Measurements from ENCODE around the gene CEACAM19.
A peak's percentile ranks its signal among the peaks of the same experiment; 100 is the strongest.
"Not testable (repeated sequence)": the region's sequence is repeated elsewhere in the genome, so short reads cannot be mapped to it uniquely, and the experiment has no call there.

The CEACAM19 gene

GRCh38 chr19:44703336-44704078 is 32.2 kb downstream of the CEACAM19 start:
- DNase-seq = no peak

- no peak for DNase-seq
Observed at GRCh38 chr19:44704982-44705381, 33.7 kb downstream of the CEACAM19 start.

DNA sequence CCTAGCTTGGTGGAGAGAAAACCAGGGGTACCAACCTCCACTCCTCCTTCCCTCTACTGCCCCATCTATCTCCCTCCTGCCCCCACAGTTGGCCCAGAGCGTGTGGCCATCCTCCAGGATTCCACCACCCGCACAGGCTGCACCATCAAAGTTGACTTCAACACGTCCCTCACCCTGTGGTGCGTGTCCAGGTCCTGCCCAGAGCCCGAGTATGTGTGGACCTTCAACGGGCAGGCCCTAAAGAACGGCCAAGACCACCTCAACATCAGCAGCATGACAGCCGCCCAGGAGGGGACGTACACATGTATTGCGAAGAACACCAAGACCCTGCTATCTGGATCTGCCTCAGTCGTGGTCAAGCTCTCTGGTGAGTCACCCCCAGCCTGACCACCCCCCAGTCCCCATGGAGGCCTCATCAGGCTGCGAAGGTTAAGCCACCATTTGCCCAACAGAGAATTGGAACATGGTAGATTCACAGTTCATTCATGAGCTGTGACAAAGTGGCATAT is 34.3 kb downstream of the CEACAM19 start:
- DNase-seq = no peak

DNA sequence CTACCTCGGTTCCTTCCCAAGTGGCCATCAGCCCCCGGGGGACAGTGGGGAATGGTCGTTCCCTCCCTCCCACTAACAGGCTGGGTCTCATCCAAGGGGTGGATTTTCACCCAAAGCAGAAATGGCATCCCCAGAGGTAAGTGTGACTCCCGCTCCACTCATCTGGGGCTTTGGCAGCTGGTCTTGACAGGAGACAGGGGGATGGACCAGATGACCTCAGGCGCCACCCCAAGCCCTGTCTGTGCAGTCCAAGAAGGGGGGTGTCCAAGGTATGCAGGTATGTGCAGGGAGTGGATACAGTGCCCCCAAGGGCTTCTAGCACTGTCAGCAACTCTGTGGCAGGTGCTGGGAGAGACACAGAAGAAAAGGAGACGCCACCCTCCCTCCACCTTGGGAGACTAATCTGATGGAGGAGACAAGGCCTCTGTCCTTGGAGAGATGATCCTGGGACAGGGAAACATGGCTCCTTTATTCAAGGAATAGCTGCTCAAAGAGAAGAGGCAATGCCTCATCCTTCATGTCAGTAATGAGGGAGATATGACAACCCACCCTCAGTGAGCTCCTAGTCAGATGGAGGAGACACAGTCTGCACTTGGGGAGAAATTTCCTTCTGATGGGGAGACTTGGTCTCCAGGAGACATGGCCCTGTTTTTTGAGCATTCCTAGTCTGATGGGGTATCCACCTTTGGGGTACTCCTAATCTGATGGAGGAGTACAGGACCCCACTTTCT is 35.4 kb downstream of the CEACAM19 start:
- DNase-seq = no peak

DNA sequence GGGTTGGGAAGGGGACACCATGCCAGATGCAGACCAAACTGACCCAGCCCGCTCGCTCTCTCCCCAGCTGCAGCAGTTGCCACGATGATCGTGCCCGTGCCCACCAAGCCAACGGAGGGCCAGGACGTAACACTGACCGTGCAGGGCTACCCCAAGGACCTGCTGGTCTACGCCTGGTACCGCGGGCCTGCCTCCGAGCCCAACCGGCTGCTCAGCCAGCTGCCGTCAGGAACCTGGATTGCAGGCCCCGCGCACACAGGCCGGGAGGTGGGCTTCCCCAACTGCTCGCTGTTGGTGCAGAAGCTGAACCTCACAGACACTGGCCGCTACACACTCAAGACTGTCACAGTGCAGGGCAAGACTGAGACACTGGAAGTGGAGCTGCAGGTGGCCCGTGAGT is 36.5 kb downstream of the CEACAM19 start:
- DNase-seq = no peak

DNA sequence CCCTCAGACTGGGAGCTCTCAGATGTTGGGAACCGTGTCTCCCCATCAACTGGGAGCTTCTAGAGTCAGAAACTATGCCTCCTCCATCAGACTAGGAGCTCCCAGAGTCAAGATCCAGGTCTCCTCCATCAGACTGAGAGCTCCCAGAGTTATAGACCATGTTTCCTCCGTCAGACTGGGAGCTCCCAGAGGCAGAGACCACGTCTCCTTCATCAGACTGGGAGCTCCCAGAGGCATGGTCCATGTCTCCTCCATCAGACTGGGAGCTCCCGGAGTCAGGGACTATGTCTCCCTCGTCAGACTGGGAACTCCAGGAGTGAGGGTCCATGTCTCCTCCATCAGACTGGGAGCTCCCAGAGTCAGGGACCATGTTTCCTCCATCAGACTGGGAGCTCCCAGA is 37.7 kb downstream of the CEACAM19 start:
- no peak for DNase-seq

DNA sequence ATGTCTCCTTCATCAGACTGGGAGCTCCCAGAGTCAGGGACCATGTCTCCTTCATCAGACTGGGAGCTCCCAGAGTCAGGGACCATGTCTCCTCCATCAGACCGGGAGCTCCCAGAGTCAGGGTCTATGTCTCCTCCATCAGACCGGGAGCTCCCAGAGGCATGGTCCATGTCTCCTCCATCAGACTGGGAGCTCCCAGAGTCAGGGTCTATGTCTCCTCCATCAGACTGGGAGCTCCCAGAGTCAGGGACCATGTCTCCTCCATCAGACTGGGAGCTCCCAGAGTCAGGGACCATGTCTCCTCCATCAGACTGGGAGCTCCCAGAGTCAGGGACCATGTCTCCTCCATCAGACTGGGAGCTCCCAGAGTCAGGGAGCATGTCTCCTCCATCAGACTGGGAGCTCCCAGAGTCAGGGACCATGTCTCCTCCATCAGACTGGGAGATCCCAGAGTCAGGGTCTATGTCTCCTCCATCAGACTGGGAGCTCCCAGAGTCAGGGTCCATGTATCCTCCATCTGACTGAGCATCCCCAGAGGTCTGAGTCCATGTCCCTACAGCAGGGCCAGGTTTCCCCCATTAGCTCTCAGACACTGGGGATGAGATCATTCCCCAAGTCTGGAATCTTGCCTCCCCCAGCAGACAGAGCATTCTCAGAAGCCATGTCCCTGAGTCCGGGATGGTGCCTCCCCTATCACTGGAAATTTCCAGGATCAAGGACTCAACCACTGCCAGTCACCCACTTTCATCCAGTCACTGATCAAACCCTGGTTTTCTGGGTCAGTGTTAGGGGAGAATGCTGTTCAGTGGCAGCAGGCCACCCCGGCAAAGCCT is 38.4 kb downstream of the CEACAM19 start:
- DNase-seq = not testable (repeated sequence)

- DNase-seq = no peak
Observed at GRCh38 chr19:44710483-44710882, 39.2 kb downstream of the CEACAM19 start.

- DNase-seq = no peak
Observed at GRCh38 chr19:44712864-44713515, 41.7 kb downstream of the CEACAM19 start.

DNA sequence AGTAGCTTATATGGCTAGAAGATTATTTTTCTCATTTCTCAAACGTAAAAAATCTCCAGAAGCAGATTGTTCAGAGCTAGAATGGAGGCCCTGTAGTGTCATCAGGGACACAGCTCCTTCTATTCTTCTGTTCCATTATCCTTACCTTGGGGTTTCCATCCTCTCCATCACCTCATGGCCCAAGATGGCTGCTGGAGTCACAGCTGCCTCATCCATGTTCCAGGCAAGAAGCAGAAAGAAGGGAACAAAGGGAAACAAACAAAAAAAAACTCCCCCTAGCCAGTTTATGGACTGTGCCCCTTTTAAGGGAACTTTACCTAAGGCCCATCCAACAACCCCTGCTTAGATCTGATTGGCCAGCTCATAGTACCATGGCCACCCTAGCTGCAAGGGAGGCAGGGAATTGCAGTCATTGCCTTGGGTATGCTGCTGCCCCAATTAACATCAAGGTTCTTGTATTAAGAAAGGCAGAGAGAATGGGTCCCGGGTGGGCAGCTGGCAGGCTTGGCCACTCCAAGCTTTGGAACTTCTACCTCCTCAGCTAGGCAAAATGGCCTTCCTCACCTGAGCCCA is 43.4 kb downstream of the CEACAM19 start:
- no peak for DNase-seq

GRCh38 chr19:44717603-44718002 is 46.3 kb downstream of the CEACAM19 start:
- no peak for DNase-seq

DNA sequence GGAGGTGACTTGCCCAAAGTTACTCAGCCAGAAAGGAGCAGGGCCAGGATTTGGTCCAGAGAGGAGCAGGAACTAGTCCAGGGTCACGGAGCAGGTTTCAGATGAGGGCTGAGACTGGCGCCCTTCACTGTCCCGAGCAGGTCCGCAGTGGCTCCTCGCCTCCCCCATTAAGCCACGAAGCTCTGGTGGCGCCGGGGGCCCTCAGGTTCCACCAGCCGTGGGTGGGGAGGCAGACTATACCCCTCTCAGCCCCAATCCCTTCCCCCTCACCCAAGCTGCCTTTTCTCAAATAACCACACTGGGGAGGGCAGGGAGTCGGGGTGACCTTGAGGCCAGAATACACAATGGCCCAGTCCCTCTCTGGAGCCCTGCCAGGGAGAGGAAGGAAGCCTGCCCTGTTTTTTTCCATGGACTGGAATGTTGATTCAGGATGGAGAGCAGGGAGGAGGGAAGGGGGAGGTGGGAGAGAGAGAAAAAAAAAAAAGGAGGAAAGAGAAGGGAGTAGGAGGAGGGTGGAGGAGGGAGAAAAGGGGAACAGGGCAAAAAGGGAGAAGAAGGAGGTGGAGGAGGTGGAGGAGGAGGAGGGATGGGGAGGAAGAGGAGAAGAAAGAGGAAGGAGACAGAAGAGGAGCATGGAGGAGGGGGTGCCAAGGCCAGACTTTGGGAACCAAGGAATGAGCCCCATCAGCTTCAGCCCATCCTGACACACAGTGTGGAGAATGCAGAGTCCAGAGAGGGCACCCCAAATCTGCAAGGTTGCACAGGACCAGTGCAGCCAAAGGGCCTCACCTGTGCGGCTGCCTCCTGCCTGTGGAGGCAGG is 47.4 kb downstream of the CEACAM19 start:
- DNase-seq = no peak

- DNase-seq = no peak
Observed at GRCh38 chr19:44719262-44719701, 48.0 kb downstream of the CEACAM19 start.

DNA sequence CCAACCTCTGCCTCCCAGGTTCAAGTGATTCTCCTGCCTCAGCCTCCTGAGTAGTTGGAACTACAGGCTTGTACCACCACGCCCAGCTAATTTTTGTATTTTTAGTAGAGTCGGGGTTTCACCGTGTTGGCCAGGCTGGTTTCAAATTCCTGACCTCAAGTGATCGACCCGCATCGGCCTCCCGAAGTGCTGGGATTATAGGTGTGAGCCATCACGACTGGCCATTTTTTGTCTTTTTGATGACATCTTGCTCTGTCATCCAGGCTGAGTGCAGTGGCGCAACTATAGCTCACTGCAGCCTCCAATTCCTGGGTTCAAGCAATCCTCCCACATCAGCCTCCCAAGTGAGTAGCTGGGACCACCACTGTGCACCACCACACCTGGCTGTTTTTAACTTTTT is 49.1 kb downstream of the CEACAM19 start:
- not testable (repeated sequence) for DNase-seq

- no peak for DNase-seq
Observed at GRCh38 chr19:44720945-44721344, 49.7 kb downstream of the CEACAM19 start.

- not testable (repeated sequence) for DNase-seq
Observed at GRCh38 chr19:44721369-44721768, 50.1 kb downstream of the CEACAM19 start.

DNA sequence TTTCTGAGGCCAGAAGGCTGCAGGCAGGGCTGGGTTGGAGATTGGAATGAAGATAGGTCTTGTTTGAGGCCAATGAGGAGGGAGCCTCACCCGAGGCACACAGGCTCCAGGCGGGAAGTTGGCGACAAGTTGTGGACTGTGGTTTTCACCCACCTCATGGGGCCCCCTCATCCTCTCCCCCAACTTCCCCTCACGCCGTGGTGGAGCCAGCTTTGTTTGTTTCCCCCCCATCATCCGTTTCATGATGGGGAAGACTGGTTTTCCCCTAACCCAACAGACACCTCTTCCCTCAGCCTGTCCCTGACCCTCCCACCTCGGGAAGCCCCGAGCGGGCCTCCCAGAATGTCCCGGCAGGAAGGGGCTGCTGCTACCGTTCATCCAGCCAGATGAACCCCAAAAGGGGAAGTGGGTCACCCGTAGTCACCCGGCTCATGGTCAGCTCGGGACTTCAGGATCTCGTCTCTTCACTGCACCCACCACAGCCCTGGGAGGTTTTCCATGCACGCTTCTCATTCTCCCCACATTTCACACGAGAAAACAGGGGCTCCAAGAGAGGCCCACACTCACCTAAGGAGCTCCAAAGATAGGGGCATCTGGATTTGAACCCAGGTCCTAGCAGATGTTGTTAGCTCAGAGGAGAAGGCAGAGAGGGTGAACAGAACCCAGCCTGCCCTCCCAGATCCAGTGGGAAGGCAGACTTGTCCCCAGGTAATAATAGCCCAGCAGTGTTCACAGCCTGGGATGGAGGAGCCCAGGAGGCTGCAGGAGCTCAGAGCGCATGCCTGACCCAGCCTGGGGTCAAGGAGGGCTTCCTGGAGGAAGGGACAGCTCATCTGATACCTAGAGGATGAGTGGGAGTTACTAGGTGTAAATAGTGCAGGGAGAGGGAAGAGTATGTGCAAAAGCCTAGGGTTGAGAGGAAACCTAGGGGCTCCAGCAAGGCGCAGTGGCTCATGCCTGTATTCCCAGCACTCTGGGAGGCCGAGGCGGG is 51.1 kb downstream of the CEACAM19 start:
- DNase-seq = no peak

DNA sequence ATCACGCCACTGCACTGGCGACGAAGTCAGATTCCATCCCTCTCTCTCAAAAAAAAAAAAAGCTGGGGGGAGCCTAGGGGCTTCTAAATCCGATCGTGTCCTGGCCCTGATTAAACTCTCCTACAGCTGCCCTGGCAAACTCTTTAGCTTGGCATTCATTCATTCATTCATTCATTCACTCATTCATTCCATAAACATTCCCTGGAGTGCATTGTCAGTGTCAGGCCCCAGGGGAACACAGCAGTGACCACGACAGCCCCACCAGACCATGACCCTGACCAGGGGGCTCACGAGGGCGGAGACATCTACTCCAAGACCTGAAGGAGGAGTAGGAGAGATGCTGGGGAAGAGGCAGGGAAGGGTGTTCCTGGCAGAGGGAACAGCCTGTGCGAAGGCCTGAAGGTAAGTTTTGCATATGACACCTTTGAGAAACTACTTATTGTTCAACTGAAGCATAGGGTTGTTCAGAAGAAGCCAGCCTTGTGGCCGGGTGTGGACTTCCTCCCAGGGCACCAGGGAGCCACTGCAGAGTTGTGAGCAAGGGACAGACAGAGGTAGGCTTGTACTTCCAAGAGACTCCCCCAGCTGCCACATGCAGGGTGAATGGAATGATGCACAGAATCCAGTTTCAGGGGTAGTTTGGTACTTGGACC is 52.1 kb downstream of the CEACAM19 start:
- no peak for DNase-seq

- DNase-seq = peak; percentile 26
Observed at GRCh38 chr19:44723952-44724319, 52.7 kb downstream of the CEACAM19 start.

GRCh38 chr19:44725251-44725650 is 54.0 kb downstream of the CEACAM19 start:
- DNase-seq = no peak
